Measurements from ENCODE around the gene SCO2. TPM values are rescaled to one million over a fixed set of nuclear protein-coding genes. Genes with fewer than 3 reads are reported as not detected.

SCO2 gene
- total RNA-seq, 2 experiments from 2014 or later = 4.1 to 4.9 TPM

DNA sequence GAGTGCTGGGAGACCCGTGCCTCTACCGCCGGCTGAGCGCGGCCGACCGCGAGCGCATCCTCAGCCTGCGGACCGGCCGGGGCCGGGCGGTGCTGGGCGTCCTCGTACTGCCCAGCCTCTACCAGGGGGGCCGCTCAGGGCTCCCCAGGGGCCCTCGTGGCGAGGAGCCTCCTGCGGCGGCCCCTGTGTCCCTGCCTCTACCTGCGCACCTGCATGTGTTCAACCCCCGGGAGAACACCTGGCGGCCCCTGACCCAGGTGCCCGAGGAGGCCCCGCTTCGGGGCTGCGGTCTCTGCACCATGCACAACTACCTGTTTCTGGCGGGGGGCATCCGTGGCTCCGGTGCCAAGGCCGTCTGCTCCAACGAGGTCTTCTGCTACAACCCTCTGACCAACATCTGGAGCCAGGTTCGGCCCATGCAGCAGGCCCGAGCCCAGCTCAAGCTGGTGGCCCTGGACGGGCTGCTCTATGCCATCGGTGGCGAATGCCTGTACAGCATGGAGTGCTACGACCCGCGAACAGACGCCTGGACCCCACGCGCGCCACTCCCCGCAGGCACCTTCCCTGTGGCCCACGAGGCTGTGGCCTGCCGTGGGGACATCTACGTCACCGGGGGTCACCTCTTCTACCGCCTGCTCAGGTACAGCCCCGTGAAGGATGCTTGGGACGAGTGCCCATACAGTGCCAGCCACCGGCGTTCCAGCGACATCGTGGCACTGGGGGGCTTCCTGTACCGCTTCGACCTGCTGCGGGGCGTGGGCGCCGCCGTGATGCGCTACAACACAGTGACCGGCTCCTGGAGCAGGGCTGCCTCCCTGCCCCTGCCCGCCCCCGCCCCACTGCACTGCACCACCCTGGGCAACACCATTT is 23.8 kb upstream of the SCO2 start:
- DNase-seq (ENCODE audit: low spot score) = peak; percentile 21
- peaks cover 30% of the 10 kb centered on the region for H3K4me1 ChIP-seq (ENCODE audit: insufficient read depth, low read length, poor library complexity, severe bottlenecking)

DNA sequence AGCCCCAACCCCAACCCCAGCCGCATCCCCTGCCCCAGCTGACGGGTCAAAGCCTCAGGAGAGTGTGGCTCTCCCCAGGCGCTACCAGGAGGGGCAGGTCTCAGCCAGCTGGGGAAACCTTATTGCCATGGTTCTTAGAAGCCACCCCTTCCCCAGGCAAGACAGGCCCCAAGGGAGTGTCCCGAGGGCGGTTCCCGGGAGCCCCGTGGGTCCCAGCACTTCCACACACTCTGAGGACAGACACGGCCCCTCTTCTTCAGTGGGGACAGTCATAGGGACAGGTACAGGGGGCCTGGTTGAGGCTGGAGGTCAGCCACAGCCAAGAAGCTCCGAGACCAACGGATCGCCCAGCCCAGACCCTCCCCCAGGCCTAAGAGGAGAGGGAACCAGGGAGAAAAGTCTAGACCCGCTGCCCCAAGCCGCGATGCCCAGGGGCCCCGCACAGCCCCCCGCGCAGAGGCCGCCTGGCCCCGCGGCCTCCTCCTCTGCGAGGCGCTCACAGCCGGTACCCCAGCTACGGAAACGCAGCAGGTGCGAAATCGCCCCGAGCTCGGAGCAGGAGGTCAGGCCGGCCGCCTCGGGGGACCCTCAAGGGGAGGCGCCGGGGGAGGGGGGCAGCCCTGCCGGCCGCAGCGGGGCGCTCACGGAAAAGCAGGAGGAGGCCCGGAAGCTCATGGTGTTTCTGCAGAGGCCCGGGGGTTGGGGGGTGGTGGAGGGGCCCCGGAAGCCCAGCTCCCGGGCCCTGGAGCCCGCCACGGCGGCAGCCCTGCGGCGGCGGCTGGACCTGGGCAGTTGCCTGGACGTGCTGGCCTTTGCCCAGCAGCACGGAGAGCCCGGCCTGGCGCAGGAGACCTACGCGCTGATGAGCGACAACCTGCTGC is 22.9 kb upstream of the SCO2 start:
- Histone ChIP-seq H2AFZ (ENCODE audit: low read length) (peak overlapping the region; percentile 51), H3K36me3 (ENCODE audit: insufficient read depth, low read length) (no peaks in the 10 kb centered on the region), H3K27ac (ENCODE audit: low read depth, low read length, poor library complexity, severe bottlenecking) (no peak overlapping the region), H3K4me2 (ENCODE audit: low read length) (peak overlapping the region; percentile 59), H4K20me1 (ENCODE audit: insufficient read depth, low read length) (no peaks in the 10 kb centered on the region), H3K79me2 (ENCODE audit: insufficient read depth, low read depth, low read length) (no peaks in the 10 kb centered on the region), H3K9me2 (ENCODE audit: insufficient read depth, low read length) (no peaks in the 10 kb centered on the region), H3K4me1 (ENCODE audit: insufficient read depth, low read length, poor library complexity, severe bottlenecking) (peaks cover 35% of the 10 kb centered on the region), H3K4me3 (ENCODE audit: low read depth, low read length, poor library complexity, severe bottlenecking) (no peak overlapping the region), H3K9me3 (ENCODE audit: low read length) (no peaks in the 10 kb centered on the region)
- no TSS peak for BruUV-seq (replicated peaks)
- intact Hi-C loops (cut with micrococcal nuclease; ENCODE audit: unreplicated experiment) = loop anchor here (2.0 kb wide), 1 partner anchor 73 kb away; no protein-coding TSS in a partner anchor
- peak; percentile 41 for DNase-seq (ENCODE audit: low spot score)
- TF ChIP-seq, protein P1, sequence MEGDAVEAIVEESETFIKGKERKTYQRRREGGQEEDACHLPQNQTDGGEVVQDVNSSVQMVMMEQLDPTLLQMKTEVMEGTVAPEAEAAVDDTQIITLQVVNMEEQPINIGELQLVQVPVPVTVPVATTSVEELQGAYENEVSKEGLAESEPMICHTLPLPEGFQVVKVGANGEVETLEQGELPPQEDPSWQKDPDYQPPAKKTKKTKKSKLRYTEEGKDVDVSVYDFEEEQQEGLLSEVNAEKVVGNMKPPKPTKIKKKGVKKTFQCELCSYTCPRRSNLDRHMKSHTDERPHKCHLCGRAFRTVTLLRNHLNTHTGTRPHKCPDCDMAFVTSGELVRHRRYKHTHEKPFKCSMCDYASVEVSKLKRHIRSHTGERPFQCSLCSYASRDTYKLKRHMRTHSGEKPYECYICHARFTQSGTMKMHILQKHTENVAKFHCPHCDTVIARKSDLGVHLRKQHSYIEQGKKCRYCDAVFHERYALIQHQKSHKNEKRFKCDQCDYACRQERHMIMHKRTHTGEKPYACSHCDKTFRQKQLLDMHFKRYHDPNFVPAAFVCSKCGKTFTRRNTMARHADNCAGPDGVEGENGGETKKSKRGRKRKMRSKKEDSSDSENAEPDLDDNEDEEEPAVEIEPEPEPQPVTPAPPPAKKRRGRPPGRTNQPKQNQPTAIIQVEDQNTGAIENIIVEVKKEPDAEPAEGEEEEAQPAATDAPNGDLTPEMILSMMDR (conservative IDR thresholded peaks at IDR 0.05; ENCODE audit: low read length) = 0 out of 2 replicates have a peak, but pooled peaks have one; percentile 35
- no peak for TF ChIP-seq EZH2phosphoT487 (IDR thresholded peaks at IDR 0.05; ENCODE audit: borderline replicate concordance, low read depth, low read length)
- POLR2A ChIA-PET = interaction anchor here (0.5 to 1.8 kb wide), 5 partner anchors 8 to 39 kb away, joined by 3 to 9 read pairs (median 3); no protein-coding TSS in a partner anchor
- CTCF ChIA-PET (ENCODE audit: unreplicated experiment) = interaction anchor here (0.5 to 0.9 kb wide), 2 partner anchors 15 to 69 kb away, joined by 3 to 5 read pairs; partner anchors contain the start of gene SYCE3

More for the DNA sequence above, 23.8 kb upstream of the SCO2 start:
- peak overlapping the region; percentile 51 for H2AFZ ChIP-seq (ENCODE audit: low read length)
- H3K9me2 ChIP-seq (ENCODE audit: insufficient read depth, low read length) = no peaks in the 10 kb centered on the region
- no peaks in the 10 kb centered on the region for H3K79me2 ChIP-seq (ENCODE audit: insufficient read depth, low read depth, low read length)
- H3K4me3 ChIP-seq (ENCODE audit: low read depth, low read length, poor library complexity, severe bottlenecking) = no peak overlapping the region
- POLR2A ChIA-PET = interaction anchor here (0.8 to 1.8 kb wide), 2 partner anchors 10 to 40 kb away, joined by 3 to 9 read pairs; no protein-coding TSS in a partner anchor
- no peaks in the 10 kb centered on the region for H3K9me3 ChIP-seq (ENCODE audit: low read length)
- H4K20me1 ChIP-seq (ENCODE audit: insufficient read depth, low read length) = no peaks in the 10 kb centered on the region
- CTCF ChIA-PET (ENCODE audit: unreplicated experiment) = interaction anchor here (0.5 kb wide), 1 partner anchor 68 kb away, joined by 3 read pairs; no protein-coding TSS in a partner anchor
- H3K4me2 ChIP-seq (ENCODE audit: low read length) = peak overlapping the region; percentile 59
- H3K27ac ChIP-seq (ENCODE audit: low read depth, low read length, poor library complexity, severe bottlenecking) = no peak overlapping the region
- no peaks in the 10 kb centered on the region for H3K36me3 ChIP-seq (ENCODE audit: insufficient read depth, low read length)
- no peak for TF ChIP-seq EZH2phosphoT487 (IDR thresholded peaks at IDR 0.05; ENCODE audit: borderline replicate concordance, low read depth, low read length)
- TF ChIP-seq, protein P1 (conservative IDR thresholded peaks at IDR 0.05; ENCODE audit: low read length) = no peak
- intact Hi-C loops (cut with micrococcal nuclease; ENCODE audit: unreplicated experiment) = loop anchor here (2.0 kb wide), 1 partner anchor 72 kb away; no protein-coding TSS in a partner anchor
- BruUV-seq (replicated peaks) = no TSS peak

Data from OCI-LY7 (cell line).